Endothelial cell of umbilical vein (primary cell): ENCODE measurements around the gene AFP. TPM values are rescaled to one million over a fixed set of nuclear protein-coding genes. Genes with fewer than 3 reads are reported as not detected.

Source experiments
- BruUV-seq: library from RNA; stranded (reverse); fragments of 400-500 nt; replicated peaks from 2 replicates; lab custom pipeline; 2021; lab: Mats Ljungman, UMichigan
- CTCF ChIA-PET: fragments of 300-600, 350-600 bp; sonication (Branson Sonifier 250); formaldehyde crosslinking; loops from one replicate; lab custom pipeline; 2021; ENCODE audit warnings: antibody characterized with exemption, inconsistent platforms; lab: Charles Lee
- POLR2A ChIA-PET: fragments of 300-600, 350-600 bp; sonication (Branson Sonifier 250); formaldehyde crosslinking; loops from one replicate; lab custom pipeline; 2021; ENCODE audit warnings: antibody characterized with exemption, inconsistent platforms; lab: Charles Lee
- DNase-seq: peaks from one replicate; pipeline ENCODE4 v3.0.0-alpha.2; 2011; ENCODE audit warnings: low read depth, low spot score
- FAIRE-seq: peaks from 2 replicates; lab custom pipeline; 2011; peaks lifted over from hg19 to GRCh38; lab: Jason Lieb, UNC
- H2AFZ ChIP-seq: 2 replicates; pipeline ENCODE4 v1.6.0; 2012; ENCODE audit warnings: low read depth, low read length, control low read depth, inconsistent platforms
- H3K27ac ChIP-seq: 2 replicates; pipeline ENCODE4 v1.5.1; 2011; ENCODE audit warnings: low read depth, mild to moderate bottlenecking, control low read depth, low read length, moderate library complexity; ENCODE audit not compliant: insufficient read depth
- H3K27me3 ChIP-seq, 2 experiments: 2 replicates each; pipeline versions ENCODE4 v1.6.0 to v1.6.1; 2011; ENCODE audit warnings: low read length in 2 of 2, mixed read lengths in 1 of 2; ENCODE audit not compliant: control insufficient read depth in 2 of 2, insufficient read depth in 2 of 2
- H3K36me3 ChIP-seq, 2 experiments: 2 replicates in 1 of 2; 3 replicates in 1 of 2; pipeline ENCODE4 v1.5.1; 2011; ENCODE audit warnings: low read length in 2 of 2, mild to moderate bottlenecking in 1 of 2, moderate library complexity in 1 of 2; ENCODE audit not compliant: control insufficient read depth in 2 of 2, insufficient read depth in 2 of 2; ENCODE audit errors: extremely low read depth in 1 of 2
- H3K4me1 ChIP-seq: 3 replicates; pipeline ENCODE4 v1.5.1; 2011; ENCODE audit warnings: mild to moderate bottlenecking, low read length; ENCODE audit not compliant: control insufficient read depth, insufficient read depth; ENCODE audit errors: extremely low read depth
- H3K4me2 ChIP-seq: 2 replicates; pipeline ENCODE4 v1.6.1; 2011; ENCODE audit warnings: low read length, control low read depth, mixed read lengths; ENCODE audit not compliant: insufficient read depth
- H3K4me3 ChIP-seq, 3 experiments: fragments of 200-600 bp in 1 of 3; sonication (generic), shearing (Covaris generic) in 1 of 3; replicated peaks in 1 of 3; 2 replicates each; pipeline ENCODE4 v1.5.1; 2011 to 2016; ENCODE audit warnings: control low read depth in 3 of 3, low read length in 3 of 3, mild to moderate bottlenecking in 2 of 3, inconsistent platforms in 1 of 3, low read depth in 1 of 3, moderate library complexity in 1 of 3; ENCODE audit not compliant: insufficient read depth in 1 of 3
- H3K79me2 ChIP-seq: 2 replicates; pipeline ENCODE4 v1.6.0; 2012; ENCODE audit warnings: low read length, inconsistent platforms; ENCODE audit not compliant: control insufficient read depth, insufficient read depth
- H3K9ac ChIP-seq: replicated peaks from 2 replicates; pipeline ENCODE3; 2011; ENCODE audit warnings: low read length, control low read depth; ENCODE audit not compliant: insufficient read depth; ENCODE audit errors: extremely low read depth
- H3K9me1 ChIP-seq: replicated peaks from 3 replicates; pipeline ENCODE4 v1.6.0; 2011; ENCODE audit warnings: mild to moderate bottlenecking, low read length; ENCODE audit not compliant: control insufficient read depth, insufficient read depth; ENCODE audit errors: extremely low read depth
- H3K9me3 ChIP-seq: replicated peaks from 2 replicates; pipeline ENCODE4 v1.5.1; 2012; ENCODE audit warnings: low read length, inconsistent platforms; ENCODE audit not compliant: control insufficient read depth, insufficient read depth
- H4K20me1 ChIP-seq: replicated peaks from 2 replicates; pipeline ENCODE3; 2011; ENCODE audit warnings: mild to moderate bottlenecking, low read length; ENCODE audit not compliant: control insufficient read depth, insufficient read depth; ENCODE audit errors: extremely low read depth
- CTCF ChIP-seq, 2 donors: IDR thresholded peaks; 1 replicate in 1 of 2; 2 replicates in 1 of 2; pipeline ENCODE4 v1.5.1; 2011; ENCODE audit warnings: low read length in 2 of 2, mild to moderate bottlenecking in 2 of 2, moderate library complexity in 2 of 2, control low read depth in 1 of 2, inconsistent platforms in 1 of 2, low read depth in 1 of 2; ENCODE audit not compliant: insufficient read depth in 1 of 2; ENCODE audit errors: extremely low read depth in 1 of 2
- EZH2 ChIP-seq: IDR thresholded peaks from 2 replicates; pipeline ENCODE4 v1.6.1; 2012; ENCODE audit warnings: borderline replicate concordance, low read depth, mild to moderate bottlenecking, moderate library complexity, low read length, inconsistent platforms; ENCODE audit not compliant: severe bottlenecking
- FOS ChIP-seq: IDR thresholded peaks from 2 replicates; pipeline ENCODE4 v1.6.1; 2011; ENCODE audit warnings: mild to moderate bottlenecking, low read length, moderate library complexity, borderline replicate concordance; ENCODE audit not compliant: insufficient read depth
- GATA2 ChIP-seq: IDR thresholded peaks from 2 replicates; pipeline ENCODE4 v1.7.0; 2011; ENCODE audit warnings: low read depth, mild to moderate bottlenecking, moderate library complexity, mixed read lengths, low read length; ENCODE audit not compliant: insufficient read length, insufficient read depth
- JUN ChIP-seq: IDR thresholded peaks from 2 replicates; pipeline ENCODE4 v1.6.1; 2011; ENCODE audit warnings: borderline replicate concordance, low read depth; ENCODE audit not compliant: insufficient read length, insufficient read depth
- MAX ChIP-seq: IDR thresholded peaks from 2 replicates; pipeline ENCODE4 v1.6.1; 2011; ENCODE audit not compliant: insufficient read depth, insufficient read length
- MYC ChIP-seq: IDR thresholded peaks from one replicate; pipeline ENCODE4 v1.6.1; 2011; ENCODE audit warnings: mild to moderate bottlenecking, low read depth, low read length
- POLR2A ChIP-seq: IDR thresholded peaks from 2 replicates; pipeline ENCODE4 v1.6.1; 2012; ENCODE audit warnings: low read depth, mild to moderate bottlenecking, control low read depth, low read length
- POLR2AphosphoS5 ChIP-seq: IDR thresholded peaks from 2 replicates; pipeline ENCODE4 v1.6.1; 2012; ENCODE audit warnings: low read depth, mild to moderate bottlenecking, control low read depth, low read length, moderate library complexity; ENCODE audit not compliant: insufficient read depth
- dilution Hi-C: fragments of 300-500 bp; cut with MboI; formaldehyde crosslinking; loops from one replicate; pipeline ENCODE4 v1.15.0; 2019; ENCODE audit warnings: low sequenced_read_pairs; ENCODE audit not compliant: extremely low pct_ligation_motif_present
- intact Hi-C: fragments of 100-400 bp; cut with micrococcal nuclease; formaldehyde crosslinking; loops from one replicate; pipeline ENCODE4 v1.10.0; 2022
- polyA plus RNA-seq, 4 experiments: library from polyadenylated mRNA; depleted of rRNA in 3 of 4; stranded (reverse) in 3 of 4; unstranded in 1 of 4; fragments of >200 nt; gene quantifications; 2 replicates each; pipeline versions ENCODE4 v1.2.1 to v1.2.3, GENCODE V29; 2011 to 2012; ENCODE audit warnings: missing spikeins in 1 of 4
- total RNA-seq: library from RNA; stranded (reverse); gene quantifications from 2 replicates; pipeline ENCODE4 v1.2.3, GENCODE V29; 2021

Gene AFP
- total and polyA plus RNA-seq, 2 donors (not counting 3 experiments of a cell fraction or from before 2014, with no cell fraction given), result not detected

GRCh38 chr4:73415807-73416238 is 20.2 kb upstream of the AFP start:
- ChIA-PET POLR2A (no interaction called here), CTCF (interaction anchor here (2.4 kb wide), 1 partner anchor 30 kb away, joined by 7 read pairs; no protein-coding TSS in a partner anchor)
- Histone ChIP-seq H3K36me3 (no peaks in the 10 kb centered on the region), H3K9me3 (no peaks in the 10 kb centered on the region), H3K4me1 (no peaks in the 10 kb centered on the region), H3K9me1 (no peaks in the 10 kb centered on the region), H3K4me2 (no peak overlapping the region), H3K9ac (no peak overlapping the region), H3K27me3 (peaks cover 2% of the 10 kb centered on the region in 2 experiments), H2AFZ (no peak overlapping the region), H3K4me3 (no peak overlapping the region), H3K79me2 (no peaks in the 10 kb centered on the region), H3K27ac (no peak overlapping the region), H4K20me1 (no peaks in the 10 kb centered on the region)
- intact Hi-C loops (no loop called here), dilution Hi-C loops (no loop called here)
- BruUV-seq, result no TSS peak
- TF ChIP-seq GATA2 (no peak), FOS (no peak), EZH2 (no peak), JUN (no peak), MYC (no peak), CTCF (IDR thresholded peaks at IDR 0.05; ENCODE audit: extremely low read depth in 1 of 2, insufficient read depth in 1 of 2, low read depth in 1 of 2, low read length in 2 of 2) (no peak), MAX (no peak), POLR2A (no peak), POLR2AphosphoS5 (no peak)
- FAIRE-seq (no peak), DNase-seq (no peak)
